ENCODE data around the gene TNRC6B. TPM values are rescaled to one million over a fixed set of nuclear protein-coding genes. Genes with fewer than 3 reads are reported as not detected.

Gene TNRC6B
- total and polyA plus RNA-seq, 4 experiments from 2014 or later = 27.3 to 155 (median 123) TPM

GRCh38 chr22:40300884-40301672 lies 123.4 kb downstream of the TNRC6B start:
- ChIA-PET POLR2A (ENCODE audit: partially characterized antibody) (interaction anchor here (1.4 to 1.8 kb wide), 2 partner anchors 11 to 22 kb away, joined by 4 to 6 read pairs; no protein-coding TSS in a partner anchor), CTCF (ENCODE audit: partially characterized antibody) (interaction anchor here (1.2 to 2.1 kb wide), 2 partner anchors 14 to 47 kb away, joined by 3 to 10 read pairs; no protein-coding TSS in a partner anchor)
- Histone ChIP-seq H3K27me3 (ENCODE audit: insufficient read depth, low read length) (no peaks in the 10 kb centered on the region), H3K27ac (ENCODE audit: low read depth, low read length) (no peak overlapping the region), H3K9me3 (ENCODE audit: control insufficient read depth in 1 of 2, low read length in 2 of 2) (no peaks in the 10 kb centered on the region), H3K4me1 (ENCODE audit: insufficient read depth, low read length) (no peaks in the 10 kb centered on the region), H3K36me3 (ENCODE audit: insufficient read depth, low read length) (peaks cover 40% of the 10 kb centered on the region), H3K4me3 (ENCODE audit: low read length in 2 of 2) (no peak overlapping the region)
- H3K4me1 Mint-ChIP-seq = peaks cover 5 to 17% (median 7%) of the 10 kb centered on the region in 4 donors
- H3K27me3 Mint-ChIP-seq = no peaks in the 10 kb centered on the region
- DNase-seq = no peak
- peak overlapping the region in 1 of 7 donors; percentile 69 for H3K27ac Mint-ChIP-seq
- intact Hi-C loops (cut with micrococcal nuclease) = no loop called here
- peaks cover 44 to 57% of the 10 kb centered on the region in 2 donors for H3K36me3 Mint-ChIP-seq
- H3K4me3 Mint-ChIP-seq = no peak overlapping the region
- no peaks in the 10 kb centered on the region for H3K9me3 Mint-ChIP-seq

GRCh38 chr22:40302149-40302548 lies 124.4 kb downstream of the TNRC6B start:
- DNase-seq = no peak
- Mint-ChIP-seq H3K9me3 (no peaks in the 10 kb centered on the region), H3K4me1 (peaks cover 5 to 15% (median 7%) of the 10 kb centered on the region in 4 donors), H3K27ac (peak overlapping the region in 2 of 7 donors; percentile 18 to 29), H3K4me3 (no peak overlapping the region), H3K27me3 (no peaks in the 10 kb centered on the region), H3K36me3 (peaks cover 39 to 50% of the 10 kb centered on the region in 2 donors)
- Histone ChIP-seq H3K27me3 (ENCODE audit: insufficient read depth, low read length) (no peaks in the 10 kb centered on the region), H3K9me3 (ENCODE audit: control insufficient read depth in 1 of 2, low read length in 2 of 2) (no peaks in the 10 kb centered on the region), H3K4me1 (ENCODE audit: insufficient read depth, low read length) (no peaks in the 10 kb centered on the region), H3K36me3 (ENCODE audit: insufficient read depth, low read length) (peaks cover 35% of the 10 kb centered on the region), H3K27ac (ENCODE audit: low read depth, low read length) (no peak overlapping the region), H3K4me3 (ENCODE audit: low read length in 2 of 2) (no peak overlapping the region)
- ChIA-PET CTCF (ENCODE audit: partially characterized antibody) (no interaction called here), POLR2A (ENCODE audit: partially characterized antibody) (interaction anchor here (1.0 kb wide), 1 partner anchor 32 kb away, joined by 3 read pairs; no protein-coding TSS in a partner anchor)
- intact Hi-C loops (cut with micrococcal nuclease) = no loop called here

GRCh38 chr22:40305625-40306024 lies 127.9 kb downstream of the TNRC6B start:
- POLR2A ChIA-PET (ENCODE audit: partially characterized antibody) = interaction anchor here (1.0 to 1.2 kb wide), 2 partner anchors 16 to 48 kb away, joined by 3 to 4 read pairs; no protein-coding TSS in a partner anchor
- peak overlapping the region in 5 of 7 donors; percentile 20 to 84 (median 48) for H3K27ac Mint-ChIP-seq
- H3K4me3 Mint-ChIP-seq = no peak overlapping the region
- H3K9me3 Mint-ChIP-seq = peaks cover 0 to 2% (median 0%) of the 10 kb centered on the region in 8 donors
- H3K27me3 ChIP-seq (ENCODE audit: insufficient read depth, low read length) = no peaks in the 10 kb centered on the region
- no peak overlapping the region for H3K27ac ChIP-seq (ENCODE audit: low read depth, low read length)
- DNase-seq = no peak
- H3K36me3 ChIP-seq (ENCODE audit: insufficient read depth, low read length) = peaks cover 63% of the 10 kb centered on the region
- H3K4me3 ChIP-seq (ENCODE audit: low read length in 2 of 2) = no peak overlapping the region
- peaks cover 14% of the 10 kb centered on the region for H3K4me1 ChIP-seq (ENCODE audit: insufficient read depth, low read length)
- peaks cover 51 to 67% of the 10 kb centered on the region in 2 donors for H3K36me3 Mint-ChIP-seq
- CTCF ChIA-PET (ENCODE audit: partially characterized antibody) = no interaction called here
- intact Hi-C loops (cut with micrococcal nuclease) = no loop called here
- H3K27me3 Mint-ChIP-seq = no peaks in the 10 kb centered on the region
- H3K9me3 ChIP-seq (ENCODE audit: control insufficient read depth in 1 of 2, low read length in 2 of 2) = no peaks in the 10 kb centered on the region
- peaks cover 24 to 34% (median 27%) of the 10 kb centered on the region in 4 donors for H3K4me1 Mint-ChIP-seq

GRCh38 chr22:40308999-40309573 lies 131.4 kb downstream of the TNRC6B start:
- Mint-ChIP-seq H3K4me1 (peaks cover 23 to 40% (median 32%) of the 10 kb centered on the region in 4 donors), H3K27ac (peak overlapping the region; percentile 1 to 92 (median 76)), H3K9me3 (peaks cover 0 to 2% (median 0%) of the 10 kb centered on the region in 8 donors), H3K36me3 (peaks cover 67 to 84% of the 10 kb centered on the region in 2 donors), H3K27me3 (no peaks in the 10 kb centered on the region), H3K4me3 (peak overlapping the region in 3 of 8 donors; percentile 43 to 53 (median 46))
- Histone ChIP-seq H3K36me3 (ENCODE audit: insufficient read depth, low read length) (peaks cover 65% of the 10 kb centered on the region), H3K27me3 (ENCODE audit: insufficient read depth, low read length) (no peaks in the 10 kb centered on the region), H3K4me1 (ENCODE audit: insufficient read depth, low read length) (peaks cover 14% of the 10 kb centered on the region), H3K27ac (ENCODE audit: low read depth, low read length) (no peak overlapping the region), H3K9me3 (ENCODE audit: control insufficient read depth in 1 of 2, low read length in 2 of 2) (no peaks in the 10 kb centered on the region), H3K4me3 (ENCODE audit: low read length in 2 of 2) (no peak overlapping the region)
- ChIA-PET POLR2A (ENCODE audit: partially characterized antibody) (interaction anchor here (1.0 to 2.2 kb wide), 5 partner anchors 27 to 265 kb away, joined by 4 to 13 read pairs (median 6); partner anchors contain the start of gene ADSL), CTCF (ENCODE audit: partially characterized antibody) (interaction anchor here (1.5 to 2.7 kb wide), 2 partner anchors 8 to 38 kb away, joined by 5 to 13 read pairs; no protein-coding TSS in a partner anchor)
- intact Hi-C loops (cut with micrococcal nuclease) = no loop called here
- no peak for DNase-seq

- ChIA-PET POLR2A (ENCODE audit: partially characterized antibody) (interaction anchor here (1.0 to 2.2 kb wide), 4 partner anchors 36 to 265 kb away, joined by 4 to 13 read pairs (median 6); partner anchors contain the start of gene ADSL), CTCF (ENCODE audit: partially characterized antibody) (interaction anchor here (0.8 to 2.7 kb wide), 2 partner anchors 38 to 132 kb away, joined by 3 to 13 read pairs; partner anchors contain the start of gene TNRC6B)
- no peak for DNase-seq
- Mint-ChIP-seq H3K4me3 (no peak overlapping the region), H3K9me3 (peaks cover 0 to 2% (median 0%) of the 10 kb centered on the region in 8 donors), H3K4me1 (peaks cover 25 to 42% (median 32%) of the 10 kb centered on the region in 4 donors), H3K27me3 (no peaks in the 10 kb centered on the region), H3K27ac (peak overlapping the region in 6 of 7 donors; percentile 0 to 75 (median 40)), H3K36me3 (peaks cover 70 to 86% of the 10 kb centered on the region in 2 donors)
- intact Hi-C loops (cut with micrococcal nuclease) = loop anchor here (5.0 kb wide), 1 partner anchor 38 kb away; the partner anchor contains the start of gene ADSL
- H3K36me3 ChIP-seq (ENCODE audit: insufficient read depth, low read length) = peaks cover 71% of the 10 kb centered on the region
- H3K4me3 ChIP-seq (ENCODE audit: low read length in 2 of 2) = no peak overlapping the region
- H3K9me3 ChIP-seq (ENCODE audit: control insufficient read depth in 1 of 2, low read length in 2 of 2) = no peaks in the 10 kb centered on the region
- peaks cover 14% of the 10 kb centered on the region for H3K4me1 ChIP-seq (ENCODE audit: insufficient read depth, low read length)
- H3K27me3 ChIP-seq (ENCODE audit: insufficient read depth, low read length) = no peaks in the 10 kb centered on the region
- H3K27ac ChIP-seq (ENCODE audit: low read depth, low read length) = no peak overlapping the region
These were observed 131.9 kb downstream of the TNRC6B start for GRCh38 chr22:40309631-40310030.

- peak overlapping the region in 4 of 7 donors; percentile 19 to 82 (median 58) for H3K27ac Mint-ChIP-seq
- intact Hi-C loops (cut with micrococcal nuclease) = loop anchor here (5.0 kb wide), 1 partner anchor 37 kb away; the partner anchor contains the start of gene ADSL
- peaks cover 70 to 83% of the 10 kb centered on the region in 2 donors for H3K36me3 Mint-ChIP-seq
- no peak for DNase-seq
- Histone ChIP-seq H3K27ac (ENCODE audit: low read depth, low read length) (no peak overlapping the region), H3K27me3 (ENCODE audit: insufficient read depth, low read length) (no peaks in the 10 kb centered on the region), H3K4me1 (ENCODE audit: insufficient read depth, low read length) (peaks cover 14% of the 10 kb centered on the region), H3K36me3 (ENCODE audit: insufficient read depth, low read length) (peaks cover 74% of the 10 kb centered on the region), H3K9me3 (ENCODE audit: control insufficient read depth in 1 of 2, low read length in 2 of 2) (no peaks in the 10 kb centered on the region), H3K4me3 (ENCODE audit: low read length in 2 of 2) (no peak overlapping the region)
- peaks cover 0 to 2% (median 0%) of the 10 kb centered on the region in 8 donors for H3K9me3 Mint-ChIP-seq
- no peaks in the 10 kb centered on the region for H3K27me3 Mint-ChIP-seq
- POLR2A ChIA-PET (ENCODE audit: partially characterized antibody) = interaction anchor here (1.0 to 2.0 kb wide), 2 partner anchors 38 to 266 kb away, joined by 5 to 6 read pairs; no protein-coding TSS in a partner anchor
- H3K4me1 Mint-ChIP-seq = peaks cover 25 to 39% (median 34%) of the 10 kb centered on the region in 4 donors
- no peak overlapping the region for H3K4me3 Mint-ChIP-seq
- CTCF ChIA-PET (ENCODE audit: partially characterized antibody) = interaction anchor here (0.8 to 2.7 kb wide), 2 partner anchors 37 to 133 kb away, joined by 3 to 13 read pairs; partner anchors contain the start of gene TNRC6B
These were observed 132.5 kb downstream of the TNRC6B start for GRCh38 chr22:40310081-40310767.

Measured in CD4-positive, alpha-beta memory T cell (primary cell).